Upper lobe of left lung (tissue), 6 donors: Measurements from ENCODE around the gene CDKN2AIP. TPM values are rescaled to one million over a fixed set of nuclear protein-coding genes. Genes with fewer than 3 reads are reported as not detected.
"Not testable (repeated sequence)": the region's sequence is repeated elsewhere in the genome, so short reads cannot be mapped to it uniquely, and the experiment has no call there.

Source experiments
- ATAC-seq, 2 donors: fragments of 200-7000 bp; cut with Tn5 transposase; one replicate each; pipeline ENCODE4 v1.9.1; 2022; ENCODE audit warnings: mild to moderate bottlenecking in 2 of 2, moderate library complexity in 2 of 2; ENCODE audit not compliant: low FRiP score in 2 of 2
- DNase-seq, 2 donors: peaks; one replicate each; pipeline ENCODE4 v3.0.0-alpha.2; 2019 to 2020
- H3K27ac ChIP-seq, 4 donors: fragments of 200-600 bp; sonication (generic); one replicate each; pipeline ENCODE4 v1.5.1; 2016 to 2019
- H3K27me3 ChIP-seq, 4 donors: fragments of 200-600 bp; sonication (generic); one replicate each; pipeline ENCODE4 v1.5.1; 2017 to 2019
- H3K36me3 ChIP-seq, 4 donors: fragments of 200-600 bp; sonication (generic); one replicate each; pipeline ENCODE4 v1.5.1; 2016 to 2019
- H3K4me1 ChIP-seq, 4 donors: fragments of 200-600 bp; sonication (generic); one replicate each; pipeline ENCODE4 v1.5.1; 2018 to 2019
- H3K4me3 ChIP-seq, 4 donors: fragments of 200-600 bp; sonication (generic); one replicate each; pipeline ENCODE4 v1.5.1; 2017 to 2019; ENCODE audit warnings: mild to moderate bottlenecking in 2 of 4, moderate library complexity in 1 of 4
- H3K9me3 ChIP-seq, 4 donors: fragments of 200-600 bp; sonication (generic); one replicate each; pipeline ENCODE4 v1.5.1; 2018 to 2019
- EP300 ChIP-seq, 4 donors: sonication (generic); formaldehyde crosslinking; IDR thresholded peaks; one replicate each; pipeline ENCODE4 v1.5.1; 2017; ENCODE audit warnings: antibody characterized with exemption in 4 of 4, control low read depth in 2 of 4
- POLR2A ChIP-seq, 4 donors: fragments of 450-650 bp; IDR thresholded peaks; one replicate each; pipeline ENCODE4 v1.5.1; 2016 to 2017; ENCODE audit warnings: antibody characterized with exemption in 4 of 4, mild to moderate bottlenecking in 2 of 4
- POLR2AphosphoS5 ChIP-seq, 2 donors: sonication (generic); formaldehyde crosslinking; IDR thresholded peaks; one replicate each; pipeline ENCODE4 v1.5.1; 2017; ENCODE audit warnings: antibody characterized with exemption in 2 of 2
- WGBS, 2 donors: methylation state at CpG; one replicate each; pipeline ENCODE4 v1.1.5; 2017 to 2018; 5-methylcytosine and 5-hydroxymethylcytosine counted together
- total RNA-seq, 6 donors: library from RNA; depleted of rRNA in 4 of 6; stranded (reverse); fragments of >200 nt in 4 of 6; gene quantifications; one replicate each; pipeline versions ENCODE4 v1.1.0 to v1.2.1, GENCODE V29; 2016 to 2021
- TF ChIP-seq, protein P1 (sequence below), 6 experiments: fragments of 450-650 bp in 4 of 6; fragments of 200-600 bp in 2 of 6; sonication (generic) in 2 of 6; IDR thresholded peaks; one replicate each; pipeline ENCODE4 v1.5.1; 2016 to 2019; ENCODE audit warnings: antibody characterized with exemption in 6 of 6
- donor health status: DM: no; HTN: no; CAD: no; lungs with moderate emphysema.
- donor health status: DM: no; HTN: yes; CAD: no; lungs with severe emphysema.

Gene CDKN2AIP
- total RNA-seq, 6 donors from 2014 or later = 7.8 to 25.7 (median 15.6) TPM

DNA sequence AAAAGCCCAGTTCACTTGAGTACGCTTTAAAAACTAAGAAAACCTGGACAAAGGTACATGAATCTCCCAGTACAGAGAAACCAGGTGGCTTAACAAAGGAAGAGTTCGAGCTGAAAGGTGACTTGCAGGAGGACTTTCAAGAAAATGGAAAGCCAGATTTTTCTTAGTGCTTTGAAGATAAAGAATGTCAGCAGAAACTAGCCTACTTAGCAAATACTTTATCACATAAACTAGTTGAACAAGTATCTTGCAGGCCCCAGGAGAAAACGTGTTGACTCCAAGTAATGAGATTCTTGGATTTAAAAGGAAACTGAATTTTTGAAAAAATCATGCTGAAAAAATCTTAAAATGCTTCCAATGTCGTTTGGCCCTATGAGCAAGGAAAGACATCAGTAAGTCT is 26.4 kb downstream of the CDKN2AIP start:
- 56 to 63% methylated on average over 4 of the region's 4 CpGs for WGBS, 2 donors

DNA sequence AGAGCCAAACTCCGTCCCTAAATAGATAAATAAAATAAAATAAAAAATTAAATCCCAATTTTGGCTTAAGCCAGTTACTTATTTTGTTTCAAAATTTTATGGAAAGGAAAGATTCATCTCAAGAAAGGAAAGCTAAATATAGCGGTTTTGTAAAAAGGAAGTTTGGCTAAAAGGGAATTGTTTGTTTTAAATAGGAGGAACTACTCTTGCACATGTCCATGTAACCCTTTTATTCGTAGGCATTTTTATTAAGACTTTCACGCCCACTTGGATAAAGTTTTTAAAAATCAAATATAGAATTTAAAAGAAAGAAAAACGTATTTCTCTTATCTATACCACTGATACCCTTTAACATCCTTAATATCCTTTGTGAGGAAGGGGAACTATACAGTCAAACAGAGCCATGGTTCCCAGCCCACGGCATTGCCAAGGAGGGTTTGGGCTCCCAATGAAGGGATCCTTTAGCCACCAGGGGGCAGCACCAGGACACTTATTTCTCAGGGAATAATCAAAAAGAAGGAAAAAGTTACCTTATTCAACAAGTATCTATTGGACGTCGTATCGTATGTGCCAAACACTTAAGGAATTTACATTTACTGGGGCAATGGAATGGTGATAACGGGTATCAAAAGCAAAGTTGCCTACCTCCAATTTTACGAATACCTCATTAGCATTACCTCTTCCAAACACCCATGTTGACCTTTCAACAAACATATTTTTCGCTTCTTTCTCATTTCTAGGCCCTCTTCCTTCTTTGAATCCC is 27.7 kb downstream of the CDKN2AIP start:
- Histone ChIP-seq H3K36me3 (no peaks in the 10 kb centered on the region), H3K4me1 (peaks cover 0 to 7% (median 0%) of the 10 kb centered on the region in 4 donors), H3K9me3 (no peaks in the 10 kb centered on the region), H3K4me3 (peak overlapping the region in 1 of 4 donors; percentile 16), H3K27me3 (no peaks in the 10 kb centered on the region), H3K27ac (no peak overlapping the region)
- peak in 1 of 2 donors; percentile 23 for TF ChIP-seq POLR2AphosphoS5 (IDR thresholded peaks at IDR 0.05)
- TF ChIP-seq, protein P1, sequence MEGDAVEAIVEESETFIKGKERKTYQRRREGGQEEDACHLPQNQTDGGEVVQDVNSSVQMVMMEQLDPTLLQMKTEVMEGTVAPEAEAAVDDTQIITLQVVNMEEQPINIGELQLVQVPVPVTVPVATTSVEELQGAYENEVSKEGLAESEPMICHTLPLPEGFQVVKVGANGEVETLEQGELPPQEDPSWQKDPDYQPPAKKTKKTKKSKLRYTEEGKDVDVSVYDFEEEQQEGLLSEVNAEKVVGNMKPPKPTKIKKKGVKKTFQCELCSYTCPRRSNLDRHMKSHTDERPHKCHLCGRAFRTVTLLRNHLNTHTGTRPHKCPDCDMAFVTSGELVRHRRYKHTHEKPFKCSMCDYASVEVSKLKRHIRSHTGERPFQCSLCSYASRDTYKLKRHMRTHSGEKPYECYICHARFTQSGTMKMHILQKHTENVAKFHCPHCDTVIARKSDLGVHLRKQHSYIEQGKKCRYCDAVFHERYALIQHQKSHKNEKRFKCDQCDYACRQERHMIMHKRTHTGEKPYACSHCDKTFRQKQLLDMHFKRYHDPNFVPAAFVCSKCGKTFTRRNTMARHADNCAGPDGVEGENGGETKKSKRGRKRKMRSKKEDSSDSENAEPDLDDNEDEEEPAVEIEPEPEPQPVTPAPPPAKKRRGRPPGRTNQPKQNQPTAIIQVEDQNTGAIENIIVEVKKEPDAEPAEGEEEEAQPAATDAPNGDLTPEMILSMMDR (IDR thresholded peaks at IDR 0.05) = peak; percentile 63 to 86 (median 78)
- no peak for TF ChIP-seq EP300 (IDR thresholded peaks at IDR 0.05)
- TF ChIP-seq POLR2A (IDR thresholded peaks at IDR 0.05) = no peak
- WGBS, 2 donors = 23 to 24% methylated on average over 12 of the region's 12 CpGs
- DNase-seq (peak in 1 of 2 donors; percentile 85), ATAC-seq (peak; percentile 80 to 97)

More for the DNA sequence above, 26.4 kb downstream of the CDKN2AIP start:
- Histone ChIP-seq H3K36me3 (no peaks in the 10 kb centered on the region), H3K9me3 (no peaks in the 10 kb centered on the region), H3K27me3 (no peaks in the 10 kb centered on the region), H3K4me3 (no peak overlapping the region), H3K27ac (no peak overlapping the region), H3K4me1 (peaks cover 0 to 7% (median 0%) of the 10 kb centered on the region in 4 donors)
- no peak for ATAC-seq
- no peak for TF ChIP-seq POLR2AphosphoS5 (IDR thresholded peaks at IDR 0.05)
- no peak for DNase-seq

DNA sequence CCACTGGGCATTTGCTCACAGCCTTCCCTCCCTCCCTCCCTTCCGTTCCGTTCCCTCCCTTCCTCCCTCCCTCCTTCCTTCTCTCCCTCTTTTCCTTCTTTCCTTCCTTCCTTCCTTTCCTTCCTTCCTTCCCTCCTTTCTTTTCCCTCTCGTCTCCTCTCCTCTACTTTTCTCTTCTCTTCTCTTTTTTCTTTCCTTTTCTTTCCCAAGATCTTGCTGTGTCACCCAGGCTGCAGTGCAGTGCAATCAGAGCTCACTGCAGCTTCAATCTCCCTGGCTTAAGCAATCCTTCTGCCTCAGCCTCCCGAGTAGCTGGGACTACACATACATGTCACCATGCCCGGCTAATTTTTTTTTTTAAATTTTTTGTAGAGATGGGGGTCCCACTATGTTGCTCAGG is 33.7 kb downstream of the CDKN2AIP start:
- no peak for DNase-seq
- Histone ChIP-seq H3K4me3 (no peak overlapping the region), H3K9me3 (no peaks in the 10 kb centered on the region), H3K36me3 (no peaks in the 10 kb centered on the region), H3K27ac (no peak overlapping the region), H3K4me1 (no peaks in the 10 kb centered on the region), H3K27me3 (no peaks in the 10 kb centered on the region)
- ATAC-seq = no peak
- TF ChIP-seq, protein P1 (IDR thresholded peaks at IDR 0.05) = no peak
- TF ChIP-seq POLR2A (IDR thresholded peaks at IDR 0.05) (no peak), POLR2AphosphoS5 (IDR thresholded peaks at IDR 0.05) (no peak), EP300 (IDR thresholded peaks at IDR 0.05) (no peak)
- 47 to 48% methylated on average over 5 of the region's 5 CpGs for WGBS, 2 donors

DNA sequence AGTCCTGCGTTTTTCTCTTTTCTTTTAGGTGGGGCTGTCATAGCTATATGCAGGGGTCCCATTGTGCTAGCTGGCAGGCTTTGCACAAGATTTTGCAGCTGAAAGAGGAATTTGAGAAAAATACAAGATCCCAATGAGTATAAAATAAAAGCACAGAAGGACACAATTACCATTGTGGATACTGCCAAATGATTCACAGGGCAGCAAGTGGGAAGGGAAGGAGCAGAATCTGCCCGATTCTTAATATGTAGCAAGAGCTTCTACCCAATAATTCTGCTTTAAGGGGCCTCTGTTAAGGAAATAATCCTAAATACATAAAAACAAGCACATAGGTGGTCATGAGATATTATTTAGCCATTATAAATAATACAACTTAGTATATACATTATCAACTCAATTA is 34.5 kb downstream of the CDKN2AIP start:
- TF ChIP-seq POLR2A (IDR thresholded peaks at IDR 0.05) (no peak), EP300 (IDR thresholded peaks at IDR 0.05) (no peak), POLR2AphosphoS5 (IDR thresholded peaks at IDR 0.05) (no peak)
- TF ChIP-seq, protein P1 (IDR thresholded peaks at IDR 0.05) = no peak
- DNase-seq (no peak), ATAC-seq (no peak)
- 80 to 87% methylated on average over 2 of the region's 2 CpGs for WGBS, 2 donors
- Histone ChIP-seq H3K4me1 (no peaks in the 10 kb centered on the region), H3K36me3 (no peaks in the 10 kb centered on the region), H3K27me3 (no peaks in the 10 kb centered on the region), H3K27ac (no peak overlapping the region), H3K9me3 (no peaks in the 10 kb centered on the region), H3K4me3 (no peak overlapping the region)

DNA sequence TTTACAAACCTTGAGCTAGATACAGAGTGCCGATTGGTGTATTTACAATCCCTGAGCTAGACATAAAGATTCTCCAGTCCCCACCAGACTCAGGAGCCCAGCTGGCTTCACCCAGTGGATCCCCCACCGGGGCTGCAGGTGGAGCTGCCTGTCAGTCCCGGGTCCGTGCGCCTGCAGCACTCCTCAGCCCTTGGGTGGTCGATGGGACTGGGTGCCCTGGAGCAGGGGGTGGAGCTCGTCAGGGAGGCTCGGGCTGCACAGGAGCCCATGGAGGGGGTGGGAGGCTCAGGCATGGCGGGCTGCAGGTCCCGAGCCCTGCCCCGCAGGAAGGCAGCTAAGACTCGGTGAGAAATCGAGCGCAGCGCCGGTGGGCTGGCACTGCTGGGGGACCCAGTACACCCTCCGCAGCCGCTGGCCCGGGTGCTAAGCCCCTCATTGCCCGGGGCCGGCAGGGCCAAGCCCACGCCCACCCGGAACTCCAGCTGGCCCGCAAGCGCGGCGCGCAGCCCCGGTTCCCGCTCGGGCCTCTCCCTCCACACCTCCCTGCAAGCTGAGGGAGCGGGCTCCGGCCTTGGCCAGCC is 38.2 kb downstream of the CDKN2AIP start:
- not testable (repeated sequence) for H3K9me3 ChIP-seq, H3K4me3 ChIP-seq, H3K4me1 ChIP-seq, H3K36me3 ChIP-seq, H3K27ac ChIP-seq, ATAC-seq, H3K27me3 ChIP-seq
- WGBS, 2 donors = 96 to 98% methylated on average over 11 to 24 of the region's 33 CpGs
- DNase-seq = peak in 1 of 2 donors; percentile 63
